ENCODE data around the gene MRPS11. TPM values are rescaled to one million over a fixed set of nuclear protein-coding genes. Genes with fewer than 3 reads are reported as not detected.

MRPS11 gene
- total RNA-seq, 1 experiment from 2014 or later, result 47.4 TPM

DNA sequence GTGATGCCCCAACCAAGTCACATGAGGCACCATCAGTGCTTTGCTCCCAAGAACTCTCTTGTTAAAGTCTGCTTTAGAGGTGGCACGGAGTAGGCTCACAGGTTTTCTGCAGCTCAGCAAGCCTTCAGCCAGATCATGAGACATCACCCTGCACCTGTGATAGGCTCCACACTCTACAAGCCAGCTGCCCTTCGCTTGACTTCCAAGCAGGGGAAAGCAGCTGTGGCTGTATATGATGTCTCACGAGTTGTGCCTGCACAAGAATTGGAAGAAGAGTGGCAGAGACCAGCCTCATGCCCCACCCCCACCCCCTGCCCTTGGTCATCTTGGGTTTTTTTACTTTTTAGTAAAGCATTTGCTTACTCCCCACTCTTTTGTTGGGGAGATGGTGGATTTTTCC, 22.5 kb downstream of the MRPS11 start:
- Histone ChIP-seq H3K27me3 (ENCODE audit: insufficient read depth, low read length) (no peaks in the 10 kb centered on the region), H4K20me1 (ENCODE audit: insufficient read depth) (no peaks in the 10 kb centered on the region), H3K9ac (ENCODE audit: low read length) (no peak overlapping the region), H3K79me2 (ENCODE audit: insufficient read depth, low read length) (no peaks in the 10 kb centered on the region), H3K9me2 (ENCODE audit: insufficient read depth) (no peaks in the 10 kb centered on the region), H3K27ac (ENCODE audit: low read depth, low read length) (no peak overlapping the region), H3K4me3 (replicated peaks in 1 of 2; ENCODE audit: low read depth in 1 of 2, low read length in 2 of 2) (no peak overlapping the region), H2AFZ (ENCODE audit: low read depth, low read length, poor library complexity, severe bottlenecking) (no peak overlapping the region), H3K4me2 (ENCODE audit: low read length) (no peak overlapping the region), H3K9me3 (ENCODE audit: control insufficient read depth in 1 of 2, insufficient read depth in 1 of 2, low read depth in 1 of 2, low read length in 2 of 2) (no peaks in the 10 kb centered on the region), H3K4me1 (ENCODE audit: control insufficient read depth in 1 of 2, insufficient read depth in 2 of 2, low read length in 2 of 2) (peaks cover 0 to 8% of the 10 kb centered on the region in 2 experiments; a peak in 2 of 4 replicates), H3K36me3 (ENCODE audit: control insufficient read depth in 1 of 2, insufficient read depth in 2 of 2, low read length in 2 of 2) (no peaks in the 10 kb centered on the region)
- intact Hi-C loops (cut with micrococcal nuclease), result no loop called here
- BruUV-seq (replicated peaks), result no TSS peak
- CTCF ChIA-PET, result no interaction called here
- POLR2A ChIA-PET, result no interaction called here
- TF ChIP-seq FOSL1 (IDR thresholded peaks at IDR 0.05; ENCODE audit: low read depth) (no peak), YY1 (IDR thresholded peaks at IDR 0.05; ENCODE audit: extremely low read depth, insufficient replicate concordance, low read depth, low read length) (no peak), RAD21 (IDR thresholded peaks at IDR 0.05; ENCODE audit: low read depth) (no peak), EZH2phosphoT487 (IDR thresholded peaks at IDR 0.05; ENCODE audit: borderline replicate concordance) (no peak), JUND (IDR thresholded peaks at IDR 0.05) (no peak)
- no peak for ATAC-seq
- RAD21 ChIA-PET (ENCODE audit: low non-redundant PET in 1 of 2, low total read pairs in 2 of 2, uncharacterized antibody in 2 of 2, unreplicated experiment in 2 of 2), result no interaction called here
- DNase-seq (ENCODE audit: low read depth, low spot score), result no peak

DNA sequence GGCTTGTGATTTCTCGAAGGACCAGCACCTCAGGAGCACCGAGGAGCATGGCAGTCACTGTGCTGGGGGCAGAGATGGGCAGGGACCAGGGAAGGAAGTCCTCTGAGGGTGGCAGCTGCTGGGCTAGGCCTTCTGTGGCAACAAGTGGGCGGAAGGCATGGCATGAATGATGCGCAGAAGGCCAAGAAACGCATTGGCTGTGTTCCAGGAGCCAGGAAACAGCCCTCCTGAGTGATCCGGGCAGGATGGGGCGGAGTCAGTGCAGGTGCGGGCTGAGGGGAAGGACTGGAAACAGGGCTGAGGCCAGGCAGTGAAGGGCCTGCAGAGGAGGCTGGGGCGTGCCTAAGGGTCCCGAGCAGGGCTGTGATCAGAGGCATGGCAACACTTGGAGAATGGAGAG, 23.6 kb downstream of the MRPS11 start:
- H3K4me1 ChIP-seq (ENCODE audit: control insufficient read depth in 1 of 2, insufficient read depth in 2 of 2, low read length in 2 of 2), result peaks cover 0 to 8% of the 10 kb centered on the region in 2 experiments; a peak in 2 of 4 replicates
- ChIA-PET RAD21 (ENCODE audit: low non-redundant PET in 1 of 2, low total read pairs in 2 of 2, uncharacterized antibody in 2 of 2, unreplicated experiment in 2 of 2) (no interaction called here), POLR2A (no interaction called here), CTCF (no interaction called here)
- H4K20me1 ChIP-seq (ENCODE audit: insufficient read depth), result no peaks in the 10 kb centered on the region
- intact Hi-C loops (cut with micrococcal nuclease), result no loop called here
- H3K36me3 ChIP-seq (ENCODE audit: control insufficient read depth in 1 of 2, insufficient read depth in 2 of 2, low read length in 2 of 2), result no peaks in the 10 kb centered on the region
- no peak overlapping the region for H2AFZ ChIP-seq (ENCODE audit: low read depth, low read length, poor library complexity, severe bottlenecking)
- no peaks in the 10 kb centered on the region for H3K79me2 ChIP-seq (ENCODE audit: insufficient read depth, low read length)
- H3K9me3 ChIP-seq (ENCODE audit: control insufficient read depth in 1 of 2, insufficient read depth in 1 of 2, low read depth in 1 of 2, low read length in 2 of 2), result no peaks in the 10 kb centered on the region
- H3K4me3 ChIP-seq (replicated peaks in 1 of 2; ENCODE audit: low read depth in 1 of 2, low read length in 2 of 2), result no peak overlapping the region
- H3K27ac ChIP-seq (ENCODE audit: low read depth, low read length), result no peak overlapping the region
- ATAC-seq (no peak), DNase-seq (ENCODE audit: low read depth, low spot score) (no peak)
- no peak overlapping the region for H3K9ac ChIP-seq (ENCODE audit: low read length)
- no TSS peak for BruUV-seq (replicated peaks)
- no peak overlapping the region for H3K4me2 ChIP-seq (ENCODE audit: low read length)
- H3K9me2 ChIP-seq (ENCODE audit: insufficient read depth), result no peaks in the 10 kb centered on the region
- no peaks in the 10 kb centered on the region for H3K27me3 ChIP-seq (ENCODE audit: insufficient read depth, low read length)
- no peak for TF ChIP-seq CBX3 (IDR thresholded peaks at IDR 0.05; ENCODE audit: low read depth)
- no peak for TF ChIP-seq ELF1 (IDR thresholded peaks at IDR 0.05; ENCODE audit: borderline replicate concordance, low read depth)
- TF ChIP-seq TCF7L2 (IDR thresholded peaks at IDR 0.05; ENCODE audit: borderline replicate concordance, extremely low read depth, insufficient read depth, insufficient read length), result no peak
- no peak for TF ChIP-seq SIN3A (IDR thresholded peaks at IDR 0.05; ENCODE audit: low read depth)
- no peak for TF ChIP-seq SP1 (IDR thresholded peaks at IDR 0.05; ENCODE audit: low read depth)
- TF ChIP-seq FOSL1 (IDR thresholded peaks at IDR 0.05; ENCODE audit: low read depth), result no peak
- no peak for TF ChIP-seq REST (IDR thresholded peaks at IDR 0.05; ENCODE audit: low read depth)
- TF ChIP-seq EGR1 (IDR thresholded peaks at IDR 0.05; ENCODE audit: low read depth), result no peak
- no peak for TF ChIP-seq POLR2A (IDR thresholded peaks at IDR 0.05; ENCODE audit: borderline replicate concordance, extremely low read depth, insufficient read depth, insufficient read length)
- TF ChIP-seq, protein P1, sequence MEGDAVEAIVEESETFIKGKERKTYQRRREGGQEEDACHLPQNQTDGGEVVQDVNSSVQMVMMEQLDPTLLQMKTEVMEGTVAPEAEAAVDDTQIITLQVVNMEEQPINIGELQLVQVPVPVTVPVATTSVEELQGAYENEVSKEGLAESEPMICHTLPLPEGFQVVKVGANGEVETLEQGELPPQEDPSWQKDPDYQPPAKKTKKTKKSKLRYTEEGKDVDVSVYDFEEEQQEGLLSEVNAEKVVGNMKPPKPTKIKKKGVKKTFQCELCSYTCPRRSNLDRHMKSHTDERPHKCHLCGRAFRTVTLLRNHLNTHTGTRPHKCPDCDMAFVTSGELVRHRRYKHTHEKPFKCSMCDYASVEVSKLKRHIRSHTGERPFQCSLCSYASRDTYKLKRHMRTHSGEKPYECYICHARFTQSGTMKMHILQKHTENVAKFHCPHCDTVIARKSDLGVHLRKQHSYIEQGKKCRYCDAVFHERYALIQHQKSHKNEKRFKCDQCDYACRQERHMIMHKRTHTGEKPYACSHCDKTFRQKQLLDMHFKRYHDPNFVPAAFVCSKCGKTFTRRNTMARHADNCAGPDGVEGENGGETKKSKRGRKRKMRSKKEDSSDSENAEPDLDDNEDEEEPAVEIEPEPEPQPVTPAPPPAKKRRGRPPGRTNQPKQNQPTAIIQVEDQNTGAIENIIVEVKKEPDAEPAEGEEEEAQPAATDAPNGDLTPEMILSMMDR (IDR thresholded peaks at IDR 0.05 in 2 of 3, conservative IDR thresholded peaks at IDR 0.05 in 1 of 3; ENCODE audit: borderline replicate concordance in 1 of 3, insufficient read depth in 1 of 3, low read depth in 2 of 3, low read length in 2 of 3), result no peak
- TF ChIP-seq RAD21 (IDR thresholded peaks at IDR 0.05; ENCODE audit: low read depth), result no peak
- TF ChIP-seq SRF (IDR thresholded peaks at IDR 0.05; ENCODE audit: low read depth), result no peak
- no peak for TF ChIP-seq CEBPB (IDR thresholded peaks at IDR 0.05; ENCODE audit: low read depth)

Data from HCT116 (cell line).